Inflammatory macrophage treated with lipopolysaccharide for 1 hour (primary cell): ENCODE results near the gene KIF20A.
A peak's percentile ranks its signal among the peaks of the same experiment; 100 is the strongest.
"Not testable (repeated sequence)": the region's sequence is repeated elsewhere in the genome, so short reads cannot be mapped to it uniquely, and the experiment has no call there.

Experiments used
- DNase-seq, 2 donors: peaks; one replicate each; pipeline ENCODE4 v3.0.0-alpha.2; 2020 to 2022

KIF20A gene

GRCh38 chr5:138178516-138179276, at the start of gene KIF20A, which contains the start of gene BRD8:
Gene KIF20A (plus strand): TSS chr5:138179112. CDS start chr5:138179681, 569 bp downstream.
Gene BRD8 (minus strand): TSS chr5:138178630. CDS start chr5:138178614, 16 bp downstream.
- peak; percentile 94 to 96 for DNase-seq

- DNase-seq = no peak
These were observed 49.6 kb upstream of the KIF20A start for GRCh38 chr5:138129347-138129746.

DNA sequence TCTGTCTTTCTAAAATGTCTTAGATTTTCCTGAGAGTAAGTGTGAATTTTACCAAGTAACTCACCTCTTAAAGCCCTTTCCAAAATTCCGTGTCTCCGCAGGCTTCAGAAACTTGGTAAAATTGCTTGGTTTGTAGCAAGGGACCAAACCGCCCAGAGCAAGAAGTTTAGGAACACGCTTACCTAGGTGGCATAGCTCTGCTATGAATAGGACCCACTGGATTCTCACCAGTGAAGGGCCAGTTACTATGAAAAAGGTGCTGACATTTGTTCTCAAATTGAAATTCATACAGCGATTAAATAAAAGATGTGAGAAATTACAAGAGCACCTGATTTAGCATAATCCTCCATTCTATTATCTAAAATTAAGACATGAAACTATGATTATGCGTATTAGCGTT, 46.4 kb upstream of the KIF20A start:
- DNase-seq = no peak

DNA sequence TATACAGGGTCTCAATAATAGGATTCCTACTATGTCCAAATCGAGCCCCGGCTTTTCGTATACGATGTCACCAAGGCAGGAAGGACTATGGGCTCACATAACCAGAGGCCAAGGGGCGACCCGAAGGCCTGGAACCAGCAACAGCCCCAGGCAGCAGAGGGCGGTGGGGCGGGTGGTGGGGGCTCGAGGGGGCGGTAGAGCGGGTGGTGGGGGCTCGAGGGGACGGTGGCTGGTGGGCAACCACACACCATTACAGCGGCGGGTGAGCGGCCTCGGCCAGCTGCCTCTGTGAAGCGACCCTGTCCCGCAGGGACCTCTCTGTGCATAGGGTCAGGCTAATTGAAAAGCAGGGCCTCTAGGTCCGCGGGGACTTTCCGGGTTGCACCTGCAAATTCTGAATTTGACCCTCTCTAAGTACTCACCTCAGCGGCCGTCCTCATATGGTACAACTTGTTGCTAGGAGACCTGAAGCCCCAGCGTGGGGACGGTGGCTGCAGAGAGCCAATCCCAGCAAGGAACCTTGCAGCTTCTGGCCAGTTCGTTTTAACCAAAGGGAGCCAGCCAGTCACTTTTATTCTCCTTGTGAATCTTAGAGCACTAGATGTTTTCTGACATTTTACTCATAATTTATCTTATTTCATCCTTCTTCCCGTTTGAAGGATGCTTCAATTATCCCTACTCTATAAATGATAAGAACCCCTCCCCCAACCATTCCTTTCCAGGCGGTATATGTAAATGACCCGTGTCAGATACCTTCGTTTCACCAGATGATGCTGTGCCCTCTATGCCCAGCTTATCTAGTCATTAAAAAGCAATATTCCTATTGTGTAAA, 39.7 kb upstream of the KIF20A start, which contains the start of gene NME5:
Gene NME5 (minus strand): TSS at position 480 of the 832 bp plus-strand sequence. CDS start 648 bp downstream, outside the sequence.
- no peak for DNase-seq

DNA sequence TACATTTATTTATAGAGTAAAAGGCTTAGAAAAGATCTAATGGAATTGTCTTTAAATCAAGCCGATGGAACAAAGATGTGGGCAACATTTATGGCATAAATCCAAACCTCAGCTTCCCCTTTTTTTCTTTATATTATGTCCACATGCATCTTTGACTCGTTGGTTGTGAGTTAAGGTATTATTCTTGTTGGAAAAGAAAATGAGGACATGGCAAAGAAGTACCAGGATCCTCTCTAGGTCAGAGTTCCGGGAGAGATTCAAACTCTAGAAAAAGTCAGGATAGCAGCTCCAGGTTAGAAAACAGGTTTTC, 39.2 kb upstream of the KIF20A start:
- DNase-seq = peak; percentile 28 to 64

GRCh38 chr5:138140268-138140667, 38.6 kb upstream of the KIF20A start:
- no peak for DNase-seq

DNA sequence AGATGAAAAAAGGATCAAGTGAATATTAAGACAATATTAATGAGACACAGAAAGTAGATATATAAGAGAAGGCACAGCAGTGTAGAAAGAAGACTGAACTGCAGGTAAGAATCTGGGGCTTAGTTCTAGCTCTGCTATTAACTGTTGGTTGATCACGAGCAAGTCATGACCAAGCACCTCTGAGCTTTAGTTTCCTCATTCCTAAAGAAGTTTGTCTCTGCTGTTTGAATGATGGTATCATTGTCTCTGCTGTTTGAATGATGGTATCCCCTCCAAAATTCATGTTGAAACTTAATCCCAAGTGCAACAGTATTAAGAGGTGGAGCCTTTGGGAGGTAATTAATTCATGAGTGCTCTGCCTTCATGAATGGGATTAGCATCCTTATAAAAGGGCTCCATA, 37.2 kb upstream of the KIF20A start:
- no peak for DNase-seq

- DNase-seq = not testable (repeated sequence)
These were observed 35.3 kb upstream of the KIF20A start for GRCh38 chr5:138143578-138143977.

DNA sequence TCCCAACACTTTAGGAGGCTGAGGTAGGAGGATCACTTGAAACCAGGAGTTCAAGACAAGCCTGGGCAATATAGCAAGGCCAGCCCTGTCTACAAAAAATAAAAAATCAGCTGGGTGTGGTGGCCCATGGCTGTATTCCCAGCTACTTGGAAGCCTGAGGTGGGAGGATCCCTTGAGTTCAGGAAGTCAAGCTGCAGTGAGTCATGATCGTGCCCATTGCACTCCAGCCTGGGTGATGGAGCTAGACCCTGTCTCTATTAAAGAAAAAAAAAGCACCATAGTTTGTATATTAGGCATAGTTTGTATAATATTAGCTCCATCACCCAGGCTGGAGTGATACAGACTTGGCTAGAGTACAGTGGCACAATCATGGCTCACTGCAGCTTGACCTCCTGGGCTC, 30.1 kb upstream of the KIF20A start:
- DNase-seq = peak; percentile 20 to 23

GRCh38 chr5:138149530-138149929, 29.4 kb upstream of the KIF20A start:
- DNase-seq = no peak

- DNase-seq = not testable (repeated sequence)
These were observed 22.9 kb upstream of the KIF20A start for GRCh38 chr5:138155977-138156376.

- no peak for DNase-seq
These were observed 21.3 kb upstream of the KIF20A start for GRCh38 chr5:138157626-138158025.

- no peak for DNase-seq
These were observed 19.2 kb upstream of the KIF20A start for GRCh38 chr5:138159666-138160065.

DNA sequence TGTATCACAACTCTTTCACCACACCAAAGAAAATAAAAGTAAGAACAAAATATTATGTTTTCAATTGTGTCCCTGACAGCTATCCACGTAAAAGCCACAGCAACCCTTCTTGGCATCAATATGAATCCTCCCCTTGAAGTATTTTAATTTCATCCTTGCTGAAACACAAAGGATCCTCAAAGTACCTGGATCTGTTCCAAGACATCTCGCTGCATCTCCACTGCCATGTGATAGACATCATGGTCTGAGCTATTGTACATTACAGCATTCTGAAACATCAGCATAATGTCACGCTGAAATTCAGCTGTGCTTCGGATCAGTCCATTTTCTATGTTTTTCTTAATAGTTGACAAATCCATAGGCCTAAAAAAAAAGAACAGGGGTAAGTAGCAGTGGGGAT, 18.2 kb upstream of the KIF20A start:
- no peak for DNase-seq

GRCh38 chr5:138163721-138164120, 15.2 kb upstream of the KIF20A start:
- DNase-seq = no peak

- DNase-seq = no peak
These were observed 9.8 kb upstream of the KIF20A start for GRCh38 chr5:138169124-138169523.

GRCh38 chr5:138170299-138170698, 8.6 kb upstream of the KIF20A start:
- no peak for DNase-seq

DNA sequence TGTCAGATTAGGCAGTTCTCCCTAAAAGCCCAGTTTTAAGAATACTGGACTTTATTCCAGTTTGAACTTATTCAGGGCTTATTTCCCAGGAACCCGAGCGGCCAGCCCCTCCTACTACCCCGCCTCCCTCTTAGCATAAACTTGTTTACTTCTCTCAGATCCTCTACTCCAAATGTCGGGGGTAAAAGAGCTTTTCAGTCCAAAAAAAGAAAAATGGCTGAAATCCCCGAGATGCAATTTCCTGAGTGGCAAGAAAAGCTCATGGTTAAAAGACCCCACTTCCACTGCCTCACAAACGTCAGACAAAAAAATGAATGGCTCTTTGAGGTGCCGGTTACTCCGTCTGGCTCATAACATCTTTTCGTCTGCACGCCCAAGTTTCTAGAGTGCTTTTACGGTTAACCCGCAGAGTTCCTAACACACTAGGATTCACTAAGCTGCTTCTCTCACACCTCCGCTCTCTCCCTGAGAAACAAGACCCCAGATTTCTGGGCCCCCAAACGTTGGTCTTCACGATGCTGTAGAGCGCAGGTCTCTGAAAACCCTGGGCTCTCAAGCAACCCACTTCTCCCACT, 884 bp upstream of the KIF20A start:
- peak; percentile 11 to 56 for DNase-seq

DNA sequence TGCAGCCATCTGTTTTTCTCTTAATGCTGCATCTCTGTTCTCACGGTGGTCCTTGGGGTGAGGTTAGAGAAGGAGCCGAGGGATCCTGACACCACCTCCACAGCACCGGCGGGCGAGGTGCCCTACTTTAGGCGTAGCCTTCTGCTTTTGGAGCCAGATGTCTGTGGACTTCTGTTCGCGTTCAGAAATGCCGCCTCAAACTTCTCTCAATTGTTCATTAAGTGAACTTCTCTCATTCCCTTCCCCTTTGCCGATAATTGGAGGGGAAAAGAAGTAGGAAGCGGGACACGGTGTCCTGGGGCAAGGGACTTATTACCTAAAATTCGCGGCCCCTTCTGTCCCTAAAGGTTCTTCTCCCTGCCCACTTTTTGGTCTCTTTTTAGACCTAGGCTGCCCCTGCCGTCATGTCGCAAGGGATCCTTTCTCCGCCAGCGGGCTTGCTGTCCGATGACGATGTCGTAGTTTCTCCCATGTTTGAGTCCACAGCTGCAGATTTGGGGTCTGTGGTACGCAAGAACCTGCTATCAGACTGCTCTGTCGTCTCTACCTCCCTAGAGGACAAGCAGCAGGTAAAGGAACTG, 455 bp downstream of the KIF20A start:
- peak in 1 of 2 donors; percentile 15 for DNase-seq

GRCh38 chr5:138180183-138180782, 1.4 kb downstream of the KIF20A start:
- peak; percentile 84 to 88 for DNase-seq

DNA sequence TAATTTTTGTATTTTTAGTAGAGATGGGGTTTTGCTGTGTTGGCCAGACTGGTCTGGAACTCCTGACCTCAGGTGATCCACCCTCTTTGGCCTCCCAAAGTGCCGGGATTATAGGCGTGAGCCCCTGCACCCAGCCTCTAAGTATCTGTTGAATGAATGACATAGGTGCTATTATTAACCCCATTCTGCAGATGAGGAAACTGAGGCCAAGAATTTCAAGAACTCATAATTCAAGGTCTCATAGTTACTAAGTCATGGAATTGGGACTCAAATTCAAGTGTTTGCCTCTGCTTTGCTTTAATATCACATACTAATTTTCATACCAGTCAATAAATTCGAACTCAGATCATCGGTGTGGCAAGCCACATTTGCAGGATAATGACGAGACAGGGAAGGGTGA, 1.9 kb downstream of the KIF20A start:
- no peak for DNase-seq

DNA sequence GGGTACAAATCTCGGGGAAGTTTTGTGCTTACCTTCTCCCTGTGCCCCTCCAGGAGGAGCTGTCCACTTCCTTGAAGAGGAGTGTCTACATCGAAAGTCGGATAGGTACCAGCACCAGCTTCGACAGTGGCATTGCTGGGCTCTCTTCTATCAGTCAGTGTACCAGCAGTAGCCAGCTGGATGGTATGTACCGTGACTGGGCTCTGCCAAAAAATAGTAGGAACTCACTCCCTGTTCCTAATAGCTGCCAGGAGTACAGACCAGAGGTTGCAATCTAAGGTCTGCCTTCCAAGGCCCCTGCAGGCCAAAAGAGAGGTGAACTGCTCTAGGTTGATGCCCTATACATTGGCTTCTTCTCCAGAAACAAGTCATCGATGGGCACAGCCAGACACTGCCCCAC, 3.9 kb downstream of the KIF20A start:
- DNase-seq = no peak

DNA sequence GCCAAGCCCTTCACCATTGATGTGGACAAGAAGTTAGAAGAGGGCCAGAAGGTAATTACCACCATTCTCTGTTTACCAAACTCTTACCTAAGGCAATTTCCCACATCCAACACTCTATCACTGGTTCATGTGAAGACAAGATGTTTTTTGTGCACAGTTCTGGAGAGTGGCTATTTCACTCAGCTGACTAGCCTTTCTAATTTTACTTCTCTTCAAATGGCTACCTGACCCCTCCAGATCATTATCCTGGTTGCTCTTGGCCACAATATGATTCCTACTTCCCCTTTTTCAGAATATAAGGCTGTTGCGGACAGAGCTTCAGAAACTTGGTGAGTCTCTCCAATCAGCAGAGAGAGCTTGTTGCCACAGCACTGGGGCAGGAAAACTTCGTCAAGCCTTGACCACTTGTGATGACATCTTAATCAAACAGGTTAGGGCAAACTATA, 7.1 kb downstream of the KIF20A start:
- peak in 1 of 2 donors; percentile 9 for DNase-seq
